Measurements from ENCODE around the gene C16orf90.
"Not testable (repeated sequence)": the region's sequence is repeated elsewhere in the genome, so short reads cannot be mapped to it uniquely, and the experiment has no call there.

C16orf90 gene

DNA sequence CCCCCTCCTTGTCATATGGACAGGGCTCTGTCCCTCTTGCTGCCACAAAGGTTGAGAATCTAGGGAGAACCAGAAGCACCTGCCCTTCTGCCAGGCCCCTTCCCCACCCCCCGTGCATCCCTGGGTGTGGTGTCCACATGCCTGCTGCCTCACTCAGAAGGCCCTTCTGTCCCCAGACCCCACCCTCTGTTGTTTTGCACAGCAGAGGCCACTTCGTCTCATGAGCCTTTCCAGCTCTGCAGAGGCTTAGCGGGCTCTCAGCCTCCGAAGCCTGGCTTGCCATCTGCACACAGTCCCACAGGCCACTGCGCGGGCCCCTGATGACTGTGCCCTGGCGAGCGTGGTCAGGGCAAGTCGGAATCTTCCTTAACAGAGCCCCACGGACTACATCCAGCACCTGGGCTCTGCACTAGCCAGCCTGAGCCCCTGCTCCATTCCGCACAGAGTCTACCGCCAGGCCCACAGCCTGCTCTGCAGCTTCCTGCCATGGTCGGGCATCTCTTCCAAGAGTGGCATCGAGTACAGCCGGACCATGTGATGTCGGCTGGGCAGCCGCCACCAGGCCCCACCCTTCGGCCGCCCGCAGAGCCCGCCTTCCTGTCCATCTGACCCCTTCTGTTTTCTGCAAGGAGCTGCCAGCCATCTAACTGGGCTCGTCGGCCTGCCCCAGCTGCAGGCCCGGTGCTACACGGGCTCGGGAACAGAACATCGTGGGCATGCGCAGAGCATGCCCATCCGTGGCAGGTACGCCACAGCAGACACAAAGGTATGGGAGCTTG is 10.8 kb downstream of the C16orf90 start:
- no peak for DNase-seq (ENCODE audit: low read depth)

DNA sequence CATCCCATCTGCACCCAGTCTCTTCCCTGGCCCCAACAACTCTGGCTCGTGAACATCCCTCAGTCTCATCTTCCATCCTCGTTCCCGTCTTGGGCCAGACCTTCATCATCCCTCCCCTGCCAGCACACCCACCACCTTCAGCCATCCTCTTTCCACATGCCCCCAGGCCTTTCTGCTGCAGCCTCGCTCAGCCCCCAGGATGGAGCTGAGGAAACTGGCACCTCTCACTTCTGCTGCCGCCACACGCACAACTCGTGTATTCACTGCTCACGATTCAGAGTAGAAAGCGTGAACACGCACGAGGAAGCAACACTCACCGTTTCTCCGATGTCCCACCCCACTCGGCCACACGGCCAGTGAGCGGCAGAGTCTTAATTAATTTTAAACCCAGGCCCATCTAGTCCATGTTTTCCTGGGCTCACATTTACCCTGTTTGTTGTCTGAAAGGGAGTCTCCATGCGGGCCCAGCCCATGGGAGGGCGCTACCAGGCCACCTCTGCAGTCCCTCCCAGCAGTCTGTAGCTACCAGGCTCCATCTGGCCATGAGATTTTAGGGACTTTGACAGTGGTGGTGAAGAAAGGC is 12.5 kb downstream of the C16orf90 start:
- no peak for DNase-seq (ENCODE audit: low read depth)

DNA sequence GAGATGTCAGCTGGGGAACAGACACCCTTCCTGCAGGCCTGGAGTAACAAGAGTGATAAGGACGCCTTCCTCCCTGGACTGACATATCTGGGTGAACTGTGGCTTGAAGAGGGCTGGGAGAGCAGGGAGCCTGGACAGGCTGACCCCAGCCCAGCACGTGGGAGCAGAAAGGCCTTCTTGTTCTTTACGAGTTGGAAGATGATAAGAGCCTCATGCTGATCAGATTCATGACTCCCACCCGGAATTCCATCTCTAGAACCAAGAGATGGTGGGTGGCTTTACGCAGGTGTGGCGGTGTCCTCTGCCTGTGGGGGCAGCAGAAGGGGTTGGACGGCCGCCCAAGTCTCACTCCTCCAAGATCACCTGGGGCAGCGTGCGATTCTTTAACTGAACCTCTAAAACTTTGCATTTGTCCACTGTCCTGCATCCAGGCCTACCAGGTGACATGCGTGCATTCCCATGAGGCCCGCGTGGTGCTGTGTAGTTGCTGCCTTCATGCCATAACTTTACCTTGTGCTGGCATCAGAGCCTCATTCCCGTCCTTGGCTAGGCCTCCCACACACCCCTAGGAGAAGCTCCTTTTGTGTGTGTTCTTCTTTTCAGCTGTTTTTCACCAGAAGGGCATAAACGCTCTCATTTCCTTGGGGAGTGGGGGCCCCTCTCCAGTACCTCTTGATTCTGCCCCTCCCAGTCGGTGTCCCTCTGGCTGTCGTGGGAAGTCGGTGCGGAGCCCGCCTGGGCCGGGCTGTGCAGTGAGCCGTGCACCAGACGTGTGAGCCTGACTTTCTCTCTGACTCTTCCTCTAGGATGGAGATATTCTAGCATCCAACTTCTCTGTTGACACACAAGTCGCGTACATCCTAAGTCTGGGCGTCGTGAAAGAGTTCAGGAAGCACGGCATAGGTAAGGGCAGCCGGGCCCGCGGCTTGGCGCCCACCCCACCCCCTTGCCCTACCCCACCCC is 13.3 kb downstream of the C16orf90 start:
- DNase-seq (ENCODE audit: low read depth) = no peak

DNA sequence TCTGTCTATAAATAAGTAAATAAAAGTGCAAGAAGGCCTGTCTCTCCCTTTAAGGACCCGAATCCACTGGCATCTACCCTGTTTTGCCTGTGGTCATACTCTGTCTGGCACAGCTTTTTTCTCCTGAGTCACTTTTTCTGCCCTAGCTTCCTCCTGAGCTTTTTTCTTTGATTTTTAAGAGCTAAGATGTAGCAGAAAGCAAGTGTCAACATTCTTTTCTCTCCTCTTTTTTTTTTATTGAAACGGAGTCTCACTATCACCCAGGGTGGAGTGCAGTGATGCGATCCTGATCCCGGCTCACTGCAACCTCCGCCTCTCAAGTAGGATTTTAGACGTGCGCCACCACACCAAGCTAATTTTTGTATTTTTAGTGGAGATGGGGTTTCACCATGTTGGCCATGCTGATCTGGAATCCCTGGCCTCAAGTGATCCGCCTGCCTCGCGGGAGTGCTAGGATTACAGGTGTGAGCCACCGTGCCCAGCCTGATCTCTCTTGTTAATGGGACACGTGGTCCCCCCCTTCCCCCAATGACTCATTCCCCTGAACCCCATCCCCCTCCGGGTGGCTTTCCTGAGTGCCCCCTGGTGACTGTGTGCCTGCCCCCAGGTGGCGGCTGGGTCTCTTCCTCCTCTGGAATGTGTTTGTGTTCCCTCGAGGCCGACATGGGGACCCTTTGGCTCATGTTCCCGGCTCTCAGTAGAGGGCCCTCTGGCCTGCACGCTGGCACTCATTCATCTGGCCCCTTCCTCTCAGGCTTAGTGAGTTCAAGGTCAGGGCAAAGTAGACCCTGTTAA is 14.2 kb downstream of the C16orf90 start:
- no peak for DNase-seq (ENCODE audit: low read depth)

DNA sequence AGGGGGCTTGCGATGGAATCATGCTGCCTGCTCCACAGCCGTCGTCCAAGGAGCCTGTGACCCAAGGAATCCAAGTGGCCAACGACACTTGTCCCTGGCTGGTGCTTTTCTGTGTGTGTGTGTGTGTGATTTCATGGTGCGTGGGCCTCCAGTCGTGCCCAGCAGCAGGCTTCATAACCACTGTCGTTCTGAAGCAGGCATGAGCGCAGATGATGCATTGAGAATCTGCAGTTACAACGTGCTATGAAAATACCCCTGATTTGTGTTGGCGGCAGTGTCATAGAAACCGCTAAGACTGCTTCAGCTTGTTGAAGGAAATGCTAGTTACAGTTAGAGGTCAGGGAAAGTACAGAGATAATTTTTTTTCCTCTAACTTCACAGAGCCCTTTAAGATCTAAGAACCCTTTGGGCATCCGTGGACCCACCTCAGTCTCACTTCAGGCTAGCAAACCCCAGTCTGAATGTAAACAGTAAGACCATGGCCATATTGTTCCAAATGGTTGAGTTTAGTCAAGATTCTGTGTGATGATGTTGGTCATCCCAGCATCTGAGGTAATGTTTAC is 15.6 kb downstream of the C16orf90 start:
- DNase-seq (ENCODE audit: low read depth) = no peak

DNA sequence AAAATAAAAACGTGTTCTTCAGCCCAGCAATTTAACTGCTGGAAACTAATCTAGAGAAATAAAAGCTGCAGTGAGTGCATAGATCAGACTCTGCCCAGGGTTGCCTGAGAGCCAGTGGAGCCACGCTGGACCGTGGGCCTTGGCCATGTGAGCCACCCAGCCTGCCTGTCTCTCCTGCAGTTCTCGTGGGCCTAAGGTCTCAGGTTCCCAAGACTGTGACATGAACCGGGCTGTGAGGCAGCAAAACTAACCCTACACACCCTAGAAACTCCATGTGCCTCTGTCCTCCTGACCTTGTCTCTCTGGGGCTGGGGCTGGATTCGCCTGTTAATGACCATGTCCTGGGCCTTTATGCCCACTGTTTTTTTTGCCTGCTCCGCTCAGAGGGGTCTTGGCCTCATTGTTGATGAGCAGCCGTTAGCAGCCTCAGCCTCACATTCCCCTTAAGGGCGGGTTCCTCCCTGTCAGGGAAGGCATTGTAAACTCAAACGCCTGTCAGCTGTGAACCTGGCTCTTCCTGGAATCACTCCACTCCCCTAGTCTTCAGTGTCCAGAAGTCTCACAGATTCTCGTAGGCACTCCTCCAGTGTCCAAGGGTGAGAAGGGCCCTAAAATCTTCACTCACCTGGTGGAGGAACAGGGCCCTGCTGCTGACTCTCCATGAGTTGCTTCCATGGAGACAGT is 16.9 kb downstream of the C16orf90 start:
- no peak for DNase-seq (ENCODE audit: low read depth)

DNA sequence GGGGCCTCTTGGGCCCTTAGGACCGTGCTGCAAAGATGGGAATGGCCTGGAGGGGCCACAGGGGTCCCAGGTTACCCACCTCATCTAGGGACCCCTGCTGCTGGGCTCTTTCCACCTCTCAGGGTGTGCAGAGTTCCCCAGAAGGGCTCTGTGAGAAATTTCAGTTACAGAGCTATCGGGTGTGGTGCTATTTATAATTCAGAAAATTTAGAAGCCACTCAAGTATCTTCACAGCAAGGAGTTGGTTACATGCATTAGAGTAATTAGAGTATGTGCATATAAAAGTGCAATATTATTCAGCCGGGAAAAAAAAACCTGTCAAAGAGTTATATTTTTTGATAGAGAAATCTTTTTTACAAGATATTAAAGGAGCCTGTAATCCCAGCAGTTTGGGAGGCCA is 18.9 kb downstream of the C16orf90 start:
- no peak for DNase-seq (ENCODE audit: low read depth)

DNA sequence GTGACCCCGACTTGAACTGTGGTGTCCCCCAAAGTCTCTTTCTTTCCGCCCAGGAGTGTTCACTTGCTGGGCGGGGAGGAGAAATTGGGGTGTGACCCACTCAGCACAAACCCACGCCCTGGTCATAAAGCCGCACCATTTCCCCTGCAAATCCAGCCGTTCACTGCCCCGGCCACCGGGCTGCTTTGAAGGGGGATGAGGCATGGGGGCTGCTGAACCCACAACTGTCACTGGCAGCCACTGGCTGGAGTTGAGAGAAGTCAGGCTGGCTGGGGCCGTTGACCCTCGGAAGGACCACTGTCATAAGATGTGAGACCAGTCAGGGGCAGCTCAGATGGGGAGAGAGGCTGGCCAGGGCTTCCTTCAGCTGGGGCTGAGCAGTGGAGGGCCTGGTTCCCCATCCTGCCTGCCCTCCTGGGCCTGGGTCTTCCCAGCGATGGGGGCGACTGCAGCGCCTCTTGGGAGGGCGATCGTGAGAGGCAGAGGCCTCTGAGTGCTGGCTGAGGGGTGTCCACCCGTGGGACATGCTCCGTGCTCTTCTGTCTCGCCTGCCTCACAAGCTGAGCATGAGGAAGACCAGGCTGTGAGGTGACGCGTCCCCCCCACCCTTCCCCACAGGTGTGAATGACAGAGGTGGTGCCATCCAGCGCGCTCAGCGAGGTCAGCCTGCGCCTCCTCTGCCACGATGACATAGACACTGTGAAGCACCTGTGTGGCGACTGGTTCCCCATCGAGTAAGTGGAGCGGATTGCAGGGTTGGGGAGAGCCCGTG is 19.5 kb downstream of the C16orf90 start:
- DNase-seq (ENCODE audit: low read depth) = no peak

DNA sequence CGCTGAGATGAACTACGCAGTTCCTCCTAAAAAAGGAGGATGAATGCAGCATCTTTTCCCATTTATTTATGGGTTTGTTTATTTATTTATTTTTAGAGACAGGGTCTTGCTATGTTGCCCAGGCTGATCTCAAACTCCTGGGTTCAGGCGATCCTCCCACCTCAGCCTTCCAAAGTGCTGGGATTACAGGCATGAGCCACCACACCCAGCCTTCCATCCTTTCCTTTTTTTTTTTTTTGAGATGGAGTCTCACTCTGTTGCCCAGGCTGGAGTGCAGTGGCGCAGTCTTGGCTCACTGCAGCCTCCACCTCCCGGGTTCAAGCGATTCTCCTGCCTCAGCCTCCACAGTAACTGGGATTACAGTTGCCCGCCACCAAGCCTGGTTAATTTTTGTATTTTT is 20.4 kb downstream of the C16orf90 start:
- not testable (repeated sequence) for DNase-seq (ENCODE audit: low read depth)

DNA sequence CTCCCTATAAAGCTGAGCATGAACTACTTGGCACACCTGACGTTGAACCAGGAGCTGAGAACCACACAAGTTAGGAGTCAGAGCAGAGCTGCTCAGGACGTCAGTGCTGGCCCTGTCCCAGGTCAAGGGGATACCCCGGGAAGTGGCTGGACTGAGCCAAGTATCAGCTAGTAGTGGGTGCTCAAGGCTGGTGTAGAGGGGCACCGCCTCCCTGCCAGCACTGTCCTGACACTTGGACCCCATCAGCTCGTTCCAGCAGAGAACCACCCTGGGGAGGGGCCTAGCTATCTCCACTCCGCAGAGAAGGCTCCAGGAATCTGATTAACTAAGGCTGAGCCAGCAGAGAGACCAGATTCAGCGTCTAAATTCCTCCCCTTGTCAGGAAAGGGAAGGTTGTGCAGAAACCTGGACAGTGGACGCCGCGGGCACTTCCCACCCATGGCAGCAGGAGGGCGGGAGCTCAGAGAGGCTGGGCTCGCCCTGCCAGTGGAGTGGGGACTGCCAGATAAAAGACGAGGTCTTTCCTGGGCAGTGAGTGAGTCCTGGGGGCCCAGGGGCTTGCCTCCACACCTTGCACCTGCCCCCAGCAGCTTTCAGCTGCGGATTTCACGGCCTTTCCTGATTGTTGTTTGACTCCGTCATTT is 21.0 kb downstream of the C16orf90 start:
- no peak for DNase-seq (ENCODE audit: low read depth)

DNA sequence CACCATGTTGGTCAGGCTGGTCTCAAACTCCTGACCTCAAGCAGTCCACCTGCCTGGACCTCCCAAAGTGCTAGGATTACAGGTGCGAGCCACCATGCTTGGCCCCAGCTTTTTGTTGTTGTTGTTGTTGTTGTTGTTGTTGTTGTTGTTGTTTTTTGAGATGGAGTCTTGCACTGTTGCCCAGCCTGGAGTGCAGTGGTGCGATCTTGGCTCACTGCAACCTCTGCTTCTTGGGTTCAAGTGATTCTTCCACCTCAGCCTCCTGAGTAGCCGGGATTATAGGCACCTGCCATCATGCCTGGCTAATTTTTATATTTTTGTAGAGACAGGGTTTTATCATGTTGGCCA is 21.7 kb downstream of the C16orf90 start:
- not testable (repeated sequence) for DNase-seq (ENCODE audit: low read depth)

DNA sequence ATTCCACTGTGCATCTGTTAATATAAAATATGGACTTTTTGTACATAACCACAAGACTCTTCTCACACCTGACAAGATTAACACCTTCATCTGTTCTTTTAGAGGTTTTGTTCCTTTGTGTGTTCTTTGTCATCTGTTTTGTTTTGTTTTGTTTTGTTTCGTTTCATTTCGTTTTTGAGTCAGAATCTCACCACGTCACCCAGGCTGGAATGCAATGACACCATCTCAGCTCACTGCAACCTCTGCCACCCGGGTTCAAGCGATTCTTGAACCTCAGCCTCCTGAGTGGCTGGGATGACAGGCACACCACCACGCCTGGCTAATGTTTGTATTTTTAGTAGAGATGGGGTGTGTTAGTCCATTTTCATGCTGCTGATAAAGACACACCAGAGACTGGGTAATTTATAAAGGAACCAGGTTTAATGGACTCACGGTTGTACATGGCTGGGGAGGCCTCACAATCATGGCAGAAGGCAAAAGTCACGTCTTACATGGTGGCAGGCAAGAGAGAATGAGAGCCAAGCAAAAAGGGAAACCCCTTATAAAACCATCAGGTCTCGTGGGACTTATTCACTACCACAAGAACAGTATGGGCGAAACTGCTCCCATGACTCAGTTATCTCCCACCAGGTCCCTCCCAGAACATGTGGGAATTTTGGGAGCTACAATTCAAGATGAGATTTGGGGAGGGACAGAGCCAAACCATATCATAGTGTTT is 22.3 kb downstream of the C16orf90 start:
- DNase-seq (ENCODE audit: low read depth) = no peak

DNA sequence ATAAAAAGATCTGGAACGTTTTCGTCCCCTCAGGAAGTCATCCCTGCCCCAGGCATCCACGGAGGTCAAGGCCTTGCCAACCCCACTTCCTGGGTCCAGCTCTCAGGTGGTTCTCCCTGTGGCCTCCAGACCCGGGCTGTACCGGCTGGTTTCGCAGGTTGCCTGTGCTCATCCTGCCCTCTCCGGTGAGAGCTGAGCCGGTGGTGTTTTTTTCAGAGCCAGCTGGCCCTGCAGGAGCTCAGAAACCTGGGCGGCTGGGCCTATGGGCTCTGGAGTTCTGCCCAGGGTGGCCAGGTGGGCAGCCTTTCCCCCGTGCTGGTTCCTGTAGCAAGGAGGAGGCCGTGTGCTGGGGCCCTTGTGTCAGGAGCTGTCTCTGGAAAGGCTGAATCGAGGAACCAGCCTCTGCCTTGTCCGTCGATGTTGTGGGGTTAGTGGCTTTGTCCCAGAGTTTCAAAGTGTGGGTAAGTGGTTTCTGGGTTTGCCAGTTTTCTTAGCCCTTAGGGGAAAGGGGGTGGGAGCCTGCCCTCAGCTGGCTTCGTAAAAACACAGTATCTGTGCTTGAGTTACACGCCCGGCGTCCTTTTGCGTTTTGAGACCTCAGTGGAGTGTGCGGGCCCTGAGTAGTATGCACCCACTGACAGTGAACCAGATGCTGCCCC is 23.6 kb downstream of the C16orf90 start:
- no peak for DNase-seq (ENCODE audit: low read depth)

DNA sequence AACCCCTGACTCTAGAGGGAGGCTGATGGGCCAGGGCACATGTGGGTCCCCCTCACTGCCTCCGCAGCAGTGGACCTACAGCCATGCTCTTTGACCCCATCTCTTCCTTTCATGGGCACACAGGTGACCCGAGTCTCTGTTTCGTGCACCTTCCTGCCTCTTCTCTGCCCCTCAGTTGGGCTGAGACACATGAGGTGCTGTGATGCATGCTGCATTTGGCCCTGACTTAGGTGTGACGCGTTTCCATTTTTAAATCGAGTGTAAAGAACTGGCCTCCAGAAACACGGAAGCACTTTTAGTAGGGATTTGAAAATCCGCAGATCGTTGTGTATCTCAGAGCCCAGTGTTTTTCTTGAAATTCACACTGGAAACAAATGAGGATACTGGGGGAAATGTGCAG is 24.6 kb downstream of the C16orf90 start:
- no peak for DNase-seq (ENCODE audit: low read depth)

DNA sequence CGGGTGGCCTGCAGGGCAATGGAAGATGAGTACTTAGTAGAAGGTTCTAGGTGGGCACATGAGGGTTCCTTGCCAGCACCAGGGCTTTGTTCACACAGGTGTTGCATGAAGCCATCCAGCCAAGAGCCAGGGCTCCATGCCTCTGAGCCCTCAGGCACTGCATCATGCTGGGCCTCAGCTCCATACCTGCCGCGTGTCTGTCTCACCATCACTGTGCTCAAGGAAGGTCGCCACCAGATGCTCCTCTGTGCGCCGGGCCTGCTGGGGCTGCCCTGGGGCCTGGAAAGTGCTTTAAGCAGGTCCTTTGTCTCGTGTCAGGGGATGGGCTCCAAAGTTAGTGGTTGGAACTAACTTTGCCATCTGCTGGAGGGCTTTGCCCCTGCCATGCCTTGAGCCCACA is 25.6 kb downstream of the C16orf90 start:
- DNase-seq (ENCODE audit: low read depth) = no peak

DNA sequence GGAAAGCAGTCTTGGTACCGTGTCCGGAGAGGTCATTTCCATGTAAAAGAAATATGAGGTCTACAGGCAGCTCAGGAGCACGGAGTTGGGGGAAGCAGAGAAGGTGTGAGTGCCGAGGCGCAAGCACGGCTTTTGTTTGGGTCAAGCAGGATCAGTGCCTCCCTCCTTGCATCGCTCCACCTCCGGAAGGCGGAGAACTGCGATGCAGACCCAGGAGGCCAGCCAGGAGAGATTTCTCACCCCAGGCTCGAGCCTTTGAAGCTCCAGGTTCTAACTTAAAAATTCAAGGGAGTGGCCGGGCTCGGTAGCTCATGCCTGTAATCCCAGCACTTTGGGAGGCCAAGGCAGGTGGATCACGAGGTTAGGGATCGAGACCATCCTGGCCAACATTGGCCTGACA is 26.8 kb downstream of the C16orf90 start:
- DNase-seq (ENCODE audit: low read depth) = no peak

DNA sequence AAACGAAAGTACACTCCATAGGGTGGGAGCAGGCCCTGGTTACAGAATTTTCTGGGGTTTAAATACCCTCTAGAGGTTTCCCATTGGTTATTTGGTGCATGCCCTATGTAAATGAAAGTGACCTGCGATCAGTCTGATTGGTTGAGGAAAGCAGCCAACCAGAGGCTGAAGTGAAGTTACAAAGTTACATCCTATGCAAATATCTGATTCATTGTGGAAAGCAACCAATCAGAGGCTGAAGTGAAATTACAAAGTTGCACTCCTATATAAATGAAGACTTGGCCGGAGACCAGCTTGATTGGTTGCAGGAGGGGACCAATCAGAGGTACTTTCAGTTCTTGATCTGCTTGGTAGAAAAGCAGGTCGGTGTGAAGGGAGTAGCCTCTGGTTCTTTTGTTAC is 27.4 kb downstream of the C16orf90 start:
- no peak for DNase-seq (ENCODE audit: low read depth)

DNA sequence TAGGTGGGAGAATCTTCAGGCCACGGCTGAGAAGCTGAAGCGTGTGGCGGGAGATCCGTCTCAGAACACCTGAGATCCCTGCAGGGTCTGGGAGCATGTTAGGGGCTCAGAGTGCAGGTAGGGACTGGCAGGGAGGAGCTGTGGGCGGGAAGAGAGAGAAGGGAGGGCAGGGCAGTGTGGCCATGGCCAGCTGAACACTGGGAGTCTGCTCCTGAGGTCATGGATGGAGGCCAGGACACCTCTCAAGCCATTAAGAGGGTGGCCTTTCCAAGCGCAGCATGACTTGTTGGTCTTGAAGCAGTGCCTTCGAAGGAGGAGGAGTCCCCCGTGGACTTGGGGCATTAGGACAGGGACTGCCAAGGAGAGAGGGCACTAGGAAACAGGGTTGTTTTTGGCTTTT is 28.1 kb downstream of the C16orf90 start:
- DNase-seq (ENCODE audit: low read depth) = no peak
